ENCODE data around the gene PRKCA.

PRKCA gene

GRCh38 chr17:66547151-66547865, 244.9 kb downstream of the PRKCA start:
- no peak for DNase-seq (ENCODE audit: low spot score)

GRCh38 chr17:66548158-66548557, 245.7 kb downstream of the PRKCA start:
- DNase-seq (ENCODE audit: low spot score), result no peak

- no peak for DNase-seq (ENCODE audit: low spot score)
These were observed 246.4 kb downstream of the PRKCA start for GRCh38 chr17:66548659-66549310.

- DNase-seq (ENCODE audit: low spot score), result no peak
These were observed 246.9 kb downstream of the PRKCA start for GRCh38 chr17:66549311-66549704.

GRCh38 chr17:66549731-66550207, 247.4 kb downstream of the PRKCA start:
- no peak for DNase-seq (ENCODE audit: low spot score)

GRCh38 chr17:66551839-66552238, 249.4 kb downstream of the PRKCA start:
- no peak for DNase-seq (ENCODE audit: low spot score)

GRCh38 chr17:66552371-66552770, 250.0 kb downstream of the PRKCA start:
- DNase-seq (ENCODE audit: low spot score), result no peak

GRCh38 chr17:66555605-66556004, 253.2 kb downstream of the PRKCA start:
- DNase-seq (ENCODE audit: low spot score), result no peak

GRCh38 chr17:66557200-66557599, 254.8 kb downstream of the PRKCA start:
- DNase-seq (ENCODE audit: low spot score), result no peak

- no peak for DNase-seq (ENCODE audit: low spot score)
These were observed 255.5 kb downstream of the PRKCA start for GRCh38 chr17:66557886-66558285.

GRCh38 chr17:66560691-66561090, 258.3 kb downstream of the PRKCA start:
- DNase-seq (ENCODE audit: low spot score), result no peak

GRCh38 chr17:66562119-66562518, 259.7 kb downstream of the PRKCA start:
- no peak for DNase-seq (ENCODE audit: low spot score)

GRCh38 chr17:66564992-66565465, 262.6 kb downstream of the PRKCA start:
- DNase-seq (ENCODE audit: low spot score), result no peak

GRCh38 chr17:66567234-66568170, 265.1 kb downstream of the PRKCA start:
- peak; percentile 48 for DNase-seq (ENCODE audit: low spot score)

- no peak for DNase-seq (ENCODE audit: low spot score)
These were observed 267.2 kb downstream of the PRKCA start for GRCh38 chr17:66569572-66569971.

GRCh38 chr17:66570447-66571195, 268.2 kb downstream of the PRKCA start:
- no peak for DNase-seq (ENCODE audit: low spot score)

- DNase-seq (ENCODE audit: low spot score), result no peak
These were observed 269.3 kb downstream of the PRKCA start for GRCh38 chr17:66571745-66572144.

GRCh38 chr17:66573078-66573477, 270.7 kb downstream of the PRKCA start:
- DNase-seq (ENCODE audit: low spot score), result no peak

- no peak for DNase-seq (ENCODE audit: low spot score)
These were observed 271.7 kb downstream of the PRKCA start for GRCh38 chr17:66574123-66574522.

- DNase-seq (ENCODE audit: low spot score), result no peak
These were observed 274.1 kb downstream of the PRKCA start for GRCh38 chr17:66576473-66576872.

GRCh38 chr17:66577041-66577440, 274.6 kb downstream of the PRKCA start:
- no peak for DNase-seq (ENCODE audit: low spot score)

All from HuH-7.5 (cell line).